MM.1S (cell line): ENCODE results near the gene PSKH1.

Experiments used
- EZH2 ChIP-seq: fragments of 300-600 bp; sonication (generic); optimal IDR thresholded peaks from 2 replicates; pipeline ENCODE3; 2017; ENCODE audit warnings: low read depth, mild to moderate bottlenecking, antibody characterized with exemption, low read length, mixed read lengths
- TF ChIP-seq, protein P1 (sequence below): fragments of 300-600 bp; sonication (generic); IDR thresholded peaks from 2 replicates; pipeline ENCODE4 v1.5.1; 2016; ENCODE audit warnings: antibody characterized with exemption, low read length, mixed read lengths

DNA sequence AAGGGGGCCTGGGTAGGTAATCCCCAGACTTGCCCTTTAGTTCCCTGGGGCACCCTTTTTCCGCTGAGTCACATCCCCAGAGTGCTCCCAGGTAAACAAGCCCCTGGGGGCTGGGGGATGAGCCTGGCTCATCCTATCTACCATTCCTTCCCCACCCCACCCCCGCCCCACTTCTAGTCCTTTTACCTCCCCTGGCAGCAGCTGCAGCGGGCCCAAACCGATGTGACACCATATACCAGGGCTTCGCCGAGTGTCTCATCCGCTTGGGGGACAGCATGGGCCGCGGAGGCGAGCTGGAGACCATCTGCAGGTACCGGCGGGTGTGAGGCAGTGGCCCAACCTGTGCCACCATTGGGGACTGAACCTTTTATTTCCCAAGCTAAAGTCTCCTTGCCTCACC lies 7.5 kb upstream of the PSKH1 start:
- TF ChIP-seq, protein P1, sequence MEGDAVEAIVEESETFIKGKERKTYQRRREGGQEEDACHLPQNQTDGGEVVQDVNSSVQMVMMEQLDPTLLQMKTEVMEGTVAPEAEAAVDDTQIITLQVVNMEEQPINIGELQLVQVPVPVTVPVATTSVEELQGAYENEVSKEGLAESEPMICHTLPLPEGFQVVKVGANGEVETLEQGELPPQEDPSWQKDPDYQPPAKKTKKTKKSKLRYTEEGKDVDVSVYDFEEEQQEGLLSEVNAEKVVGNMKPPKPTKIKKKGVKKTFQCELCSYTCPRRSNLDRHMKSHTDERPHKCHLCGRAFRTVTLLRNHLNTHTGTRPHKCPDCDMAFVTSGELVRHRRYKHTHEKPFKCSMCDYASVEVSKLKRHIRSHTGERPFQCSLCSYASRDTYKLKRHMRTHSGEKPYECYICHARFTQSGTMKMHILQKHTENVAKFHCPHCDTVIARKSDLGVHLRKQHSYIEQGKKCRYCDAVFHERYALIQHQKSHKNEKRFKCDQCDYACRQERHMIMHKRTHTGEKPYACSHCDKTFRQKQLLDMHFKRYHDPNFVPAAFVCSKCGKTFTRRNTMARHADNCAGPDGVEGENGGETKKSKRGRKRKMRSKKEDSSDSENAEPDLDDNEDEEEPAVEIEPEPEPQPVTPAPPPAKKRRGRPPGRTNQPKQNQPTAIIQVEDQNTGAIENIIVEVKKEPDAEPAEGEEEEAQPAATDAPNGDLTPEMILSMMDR, result no peak
- no peak for TF ChIP-seq EZH2
